PC-3 (cell line): Measurements from ENCODE around the gene TCP11.

Source experiments
- CTCF ChIP-seq: fragments of 300-600 bp; sonication (generic); conservative IDR thresholded peaks from 2 replicates; pipeline ENCODE4 v1.5.1; 2017; ENCODE audit warnings: antibody characterized with exemption, low read depth, mild to moderate bottlenecking, low read length
- EZH2 ChIP-seq: fragments of 300-600 bp; sonication (generic); IDR thresholded peaks from one replicate; pipeline ENCODE4 v1.6.1; 2017; ENCODE audit warnings: antibody characterized with exemption, mild to moderate bottlenecking, low read length; ENCODE audit not compliant: unreplicated experiment

- TF ChIP-seq CTCF (no peak), EZH2 (no peak)
These were observed 44.8 kb upstream of the TCP11 start for GRCh38 chr6:35185971-35186370.
